ENCODE results near the gene VSIR.

VSIR gene

DNA sequence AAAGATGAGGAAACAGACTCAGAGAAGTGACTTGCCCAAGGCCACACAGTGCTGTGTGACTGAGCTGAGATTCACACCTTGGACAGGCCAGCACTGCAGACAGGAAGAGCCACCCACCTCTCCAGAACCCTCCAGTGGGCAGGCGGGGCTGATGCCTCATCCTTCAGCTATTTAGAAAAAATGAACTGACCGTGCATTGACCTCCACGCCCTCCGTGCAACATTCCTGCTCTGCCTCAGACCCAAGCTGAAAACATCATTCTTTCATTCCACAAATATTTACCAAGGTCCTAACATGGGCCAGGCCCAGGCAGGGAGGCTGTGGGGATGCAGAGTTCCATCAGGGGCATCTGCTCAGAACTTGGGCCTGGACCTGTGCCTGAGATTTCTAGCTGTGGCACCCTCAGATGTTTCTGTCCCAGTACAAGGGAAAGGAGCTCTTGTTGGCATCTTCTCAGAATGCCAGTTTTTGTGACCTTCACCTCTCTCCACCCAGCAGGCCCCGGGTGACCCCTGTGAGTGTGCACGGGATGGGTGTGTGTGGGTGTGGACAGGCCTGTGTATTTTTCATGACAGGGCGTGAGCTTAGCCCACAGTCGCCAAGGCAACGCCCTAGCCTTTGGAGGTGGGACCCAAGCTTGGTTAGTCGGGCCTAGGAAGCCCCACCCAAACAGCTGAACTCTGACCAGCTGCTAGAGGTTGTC is 6.5 kb downstream of the VSIR start:
- DNase-seq (ENCODE audit: insufficient read length, low spot score): no peak
- peak; percentile 21 for FAIRE-seq

GRCh38 chr10:71765906-71766716 is 7.2 kb downstream of the VSIR start:
- FAIRE-seq: no peak

GRCh38 chr10:71765176-71765904 is 8.0 kb downstream of the VSIR start:
- FAIRE-seq (no peak), DNase-seq (ENCODE audit: insufficient read length, low spot score) (no peak)

More at GRCh38 chr10:71765906-71766716, 7.2 kb downstream of the VSIR start:
- DNase-seq (ENCODE audit: insufficient read length, low spot score): no peak

GRCh38 chr10:71763352-71764127 is 9.8 kb downstream of the VSIR start:
- DNase-seq (ENCODE audit: insufficient read length, low spot score): no peak
- FAIRE-seq: no peak

DNA sequence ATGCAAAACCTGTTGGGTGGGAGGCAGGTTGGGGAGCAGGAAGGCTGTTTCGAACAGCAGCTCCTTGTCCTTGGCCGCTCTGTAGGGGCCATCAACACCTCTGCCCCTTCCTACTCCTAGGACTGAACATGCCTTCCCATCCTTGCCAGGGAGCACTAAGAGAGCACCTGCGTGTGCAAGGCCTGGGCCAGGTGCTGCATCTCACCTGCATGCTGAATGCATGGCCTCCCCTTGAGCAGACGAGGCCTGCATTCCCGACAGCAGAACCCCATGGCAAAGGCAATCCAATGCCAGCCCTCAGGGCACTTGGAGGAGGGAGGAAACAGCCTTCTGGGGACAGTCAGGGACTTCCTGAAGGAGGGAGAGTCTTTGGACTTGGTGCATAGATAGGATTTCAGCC is 11.0 kb downstream of the VSIR start:
- FAIRE-seq: no peak
- no peak for DNase-seq (ENCODE audit: insufficient read length, low spot score)

GRCh38 chr10:71761541-71762113 is 11.7 kb downstream of the VSIR start:
- DNase-seq (ENCODE audit: insufficient read length, low spot score) (no peak), FAIRE-seq (no peak)

DNA sequence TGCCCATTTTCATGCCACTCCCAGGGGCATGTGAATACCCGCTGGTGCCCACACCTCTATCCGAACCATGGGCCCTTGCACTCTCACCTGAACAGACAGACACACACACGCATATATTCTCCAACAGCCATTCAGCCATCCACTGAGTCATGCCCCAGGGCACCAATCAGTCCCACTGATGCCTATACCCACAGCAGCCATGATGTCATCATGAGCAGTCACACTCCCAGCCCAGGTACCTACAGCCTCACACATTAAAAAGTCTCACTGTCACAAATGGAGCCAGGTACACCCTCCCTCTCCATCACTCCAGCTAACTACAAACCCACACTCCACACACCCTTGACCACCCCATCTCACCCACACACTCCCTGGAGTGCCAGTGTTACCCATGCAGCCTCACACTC is 12.2 kb downstream of the VSIR start:
- FAIRE-seq (no peak), DNase-seq (ENCODE audit: insufficient read length, low spot score) (no peak)

DNA sequence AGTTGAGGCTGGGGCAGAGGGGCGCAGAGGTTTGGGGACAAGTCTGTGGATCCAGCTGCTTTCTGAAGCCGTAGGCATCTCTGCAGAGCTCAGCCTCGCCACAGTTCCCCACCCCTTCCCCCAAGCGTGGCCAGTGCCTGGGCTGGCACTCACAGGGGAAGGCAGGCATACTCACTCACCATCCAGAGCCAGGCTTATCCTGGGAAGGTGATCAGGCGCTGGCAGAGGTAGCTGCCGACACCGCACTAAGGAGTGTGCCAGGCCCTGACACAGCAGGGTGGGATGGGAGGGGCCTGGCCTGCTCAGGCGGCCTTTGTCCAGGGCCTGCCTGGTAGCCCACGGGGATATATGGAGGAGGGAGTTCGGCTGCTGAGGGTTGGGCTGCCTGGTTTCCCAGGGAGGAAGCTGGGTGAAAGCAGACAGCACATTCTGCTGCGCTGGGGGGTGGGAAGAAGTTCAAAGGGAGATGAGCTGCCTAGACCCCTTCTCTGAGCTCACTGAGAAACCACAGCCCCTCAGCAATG is 15.9 kb downstream of the VSIR start:
- no peak for DNase-seq (ENCODE audit: insufficient read length, low spot score)
- FAIRE-seq: no peak

GRCh38 chr10:71756311-71757191 is 16.8 kb downstream of the VSIR start:
- DNase-seq (ENCODE audit: insufficient read length, low spot score): no peak
- no peak for FAIRE-seq

GRCh38 chr10:71755179-71755879 is 18.0 kb downstream of the VSIR start:
- no peak for FAIRE-seq
- no peak for DNase-seq (ENCODE audit: insufficient read length, low spot score)

- FAIRE-seq (no peak), DNase-seq (ENCODE audit: insufficient read length, low spot score) (no peak)
Observed at GRCh38 chr10:71754562-71754961, 18.8 kb downstream of the VSIR start.

DNA sequence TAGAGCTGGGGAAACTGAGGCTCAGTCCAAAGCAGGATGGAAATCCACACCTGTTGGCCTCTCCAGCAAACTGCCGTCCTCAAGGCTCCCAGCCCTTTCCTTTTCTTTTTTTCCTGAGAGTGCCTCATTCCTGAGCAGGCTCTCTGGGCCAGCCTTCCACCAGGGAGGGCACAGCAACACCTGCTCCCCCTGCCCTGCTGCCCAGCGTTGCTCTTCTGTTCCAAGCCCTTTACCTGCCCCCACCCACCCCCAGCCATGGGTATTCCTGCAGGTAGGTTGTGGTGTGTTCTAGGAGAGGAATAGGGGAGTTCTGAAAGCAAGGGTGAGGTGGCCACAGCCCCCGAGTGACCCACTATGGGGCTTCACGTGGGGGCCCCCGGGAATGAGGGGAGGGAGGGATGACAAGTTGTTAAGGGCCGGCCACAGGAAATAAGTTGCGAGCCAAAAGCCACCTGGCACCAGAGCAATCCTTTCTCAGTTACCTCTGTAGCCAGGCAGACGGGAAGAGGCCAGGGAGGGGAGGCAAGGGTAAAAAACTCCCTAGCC is 19.3 kb downstream of the VSIR start:
- no peak for DNase-seq (ENCODE audit: insufficient read length, low spot score)
- no peak for FAIRE-seq

DNA sequence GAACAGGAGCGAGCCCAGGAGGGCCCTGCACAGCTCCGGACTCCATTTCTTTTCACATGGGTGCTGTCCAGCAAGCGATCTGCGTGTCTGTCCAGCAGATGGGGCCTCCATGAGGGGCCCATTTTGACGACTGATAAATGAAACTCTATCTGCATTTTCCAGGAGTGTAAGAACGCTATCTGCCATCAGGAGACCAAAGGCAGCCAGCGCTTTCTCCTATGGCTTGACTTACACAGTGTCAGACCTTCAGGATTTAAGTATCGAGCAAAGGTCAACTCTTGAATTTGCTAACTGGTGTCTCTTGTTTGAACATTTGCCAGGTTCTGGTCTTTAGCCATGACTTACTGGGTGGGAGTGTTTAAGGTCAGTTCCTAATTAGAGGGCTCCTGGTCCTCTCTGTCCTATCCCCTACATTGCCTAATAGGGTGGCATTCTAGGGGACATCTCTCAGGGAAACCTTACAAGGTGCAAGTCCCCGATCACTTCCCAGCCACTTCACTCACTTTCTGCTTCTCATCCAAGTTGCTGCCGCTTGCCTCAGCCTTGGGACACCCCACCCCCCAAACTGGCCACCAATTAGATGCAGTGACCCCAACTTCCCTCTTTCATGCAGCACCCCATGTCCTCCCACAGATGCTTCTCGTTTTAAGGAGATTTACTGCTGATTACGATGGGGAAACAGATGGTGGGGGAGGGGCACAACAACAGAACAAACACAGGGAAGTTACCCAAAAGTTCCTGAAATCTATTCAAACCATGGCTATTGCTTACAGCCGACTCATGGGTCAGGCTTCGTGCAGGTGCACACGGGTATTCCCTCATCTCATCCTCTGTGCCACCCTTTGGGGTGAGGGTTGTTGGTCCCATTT is 20.0 kb downstream of the VSIR start:
- FAIRE-seq (no peak), DNase-seq (ENCODE audit: insufficient read length, low spot score) (no peak)

GRCh38 chr10:71752391-71753090 is 20.8 kb downstream of the VSIR start:
- FAIRE-seq (no peak), DNase-seq (ENCODE audit: insufficient read length, low spot score) (no peak)

GRCh38 chr10:71751515-71752224 is 21.6 kb downstream of the VSIR start:
- no peak for FAIRE-seq
- no peak for DNase-seq (ENCODE audit: insufficient read length, low spot score)

DNA sequence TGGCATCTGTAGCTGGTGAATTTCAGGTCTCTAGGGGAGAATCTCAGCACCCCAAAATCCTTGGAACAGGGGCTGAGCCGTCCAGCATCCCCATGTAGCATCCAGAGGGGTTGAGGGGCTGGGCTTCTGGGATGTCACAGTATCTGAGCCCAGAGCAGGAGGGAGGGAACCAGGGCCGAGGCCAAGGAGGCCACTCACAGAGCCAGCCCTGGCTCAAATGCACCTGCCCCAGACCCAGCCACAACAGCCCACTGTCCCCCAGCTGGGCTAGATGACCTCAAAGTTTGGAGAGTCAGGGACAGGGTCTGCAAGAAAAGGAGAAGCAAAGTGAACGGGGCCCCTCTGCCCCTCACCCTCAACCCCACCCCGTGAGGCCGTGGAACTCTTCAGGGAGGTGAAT is 22.3 kb downstream of the VSIR start:
- FAIRE-seq (no peak), DNase-seq (ENCODE audit: insufficient read length, low spot score) (no peak)

All from GM19239 (cell line).